AG09319 (cell line): ENCODE measurements around the gene ABCB11.

Experiments used
- DNase-seq: peaks from one replicate; pipeline ENCODE4 v3.0.0-alpha.2; 2010; ENCODE audit warnings: low read depth; ENCODE audit errors: extremely low read depth
- TF ChIP-seq, protein P1 (sequence below): IDR thresholded peaks from 2 replicates; pipeline ENCODE4 v1.5.1; 2011; ENCODE audit warnings: low read depth, mild to moderate bottlenecking, inconsistent platforms, low read length, moderate library complexity

The ABCB11 gene

DNA sequence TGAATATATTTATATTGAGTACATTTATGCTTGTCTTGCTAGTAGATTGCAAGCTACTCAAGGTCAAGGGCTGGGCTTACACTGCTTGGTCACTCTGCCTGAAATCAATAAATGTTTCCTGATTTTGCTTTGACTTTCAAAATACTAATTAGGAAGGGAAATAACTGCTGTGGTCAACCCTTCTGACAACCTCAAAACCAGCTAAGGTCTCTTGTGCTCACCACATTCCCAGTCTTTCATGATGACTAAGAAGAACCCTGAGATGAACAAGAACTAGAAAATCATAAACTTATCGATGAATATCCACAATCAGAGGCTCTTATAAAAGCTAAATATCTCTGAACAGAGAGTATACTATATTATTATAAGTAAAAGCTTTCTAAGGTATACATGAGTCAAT, 33.3 kb downstream of the ABCB11 start:
- TF ChIP-seq, protein P1, sequence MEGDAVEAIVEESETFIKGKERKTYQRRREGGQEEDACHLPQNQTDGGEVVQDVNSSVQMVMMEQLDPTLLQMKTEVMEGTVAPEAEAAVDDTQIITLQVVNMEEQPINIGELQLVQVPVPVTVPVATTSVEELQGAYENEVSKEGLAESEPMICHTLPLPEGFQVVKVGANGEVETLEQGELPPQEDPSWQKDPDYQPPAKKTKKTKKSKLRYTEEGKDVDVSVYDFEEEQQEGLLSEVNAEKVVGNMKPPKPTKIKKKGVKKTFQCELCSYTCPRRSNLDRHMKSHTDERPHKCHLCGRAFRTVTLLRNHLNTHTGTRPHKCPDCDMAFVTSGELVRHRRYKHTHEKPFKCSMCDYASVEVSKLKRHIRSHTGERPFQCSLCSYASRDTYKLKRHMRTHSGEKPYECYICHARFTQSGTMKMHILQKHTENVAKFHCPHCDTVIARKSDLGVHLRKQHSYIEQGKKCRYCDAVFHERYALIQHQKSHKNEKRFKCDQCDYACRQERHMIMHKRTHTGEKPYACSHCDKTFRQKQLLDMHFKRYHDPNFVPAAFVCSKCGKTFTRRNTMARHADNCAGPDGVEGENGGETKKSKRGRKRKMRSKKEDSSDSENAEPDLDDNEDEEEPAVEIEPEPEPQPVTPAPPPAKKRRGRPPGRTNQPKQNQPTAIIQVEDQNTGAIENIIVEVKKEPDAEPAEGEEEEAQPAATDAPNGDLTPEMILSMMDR: no peak
- no peak for DNase-seq

DNA sequence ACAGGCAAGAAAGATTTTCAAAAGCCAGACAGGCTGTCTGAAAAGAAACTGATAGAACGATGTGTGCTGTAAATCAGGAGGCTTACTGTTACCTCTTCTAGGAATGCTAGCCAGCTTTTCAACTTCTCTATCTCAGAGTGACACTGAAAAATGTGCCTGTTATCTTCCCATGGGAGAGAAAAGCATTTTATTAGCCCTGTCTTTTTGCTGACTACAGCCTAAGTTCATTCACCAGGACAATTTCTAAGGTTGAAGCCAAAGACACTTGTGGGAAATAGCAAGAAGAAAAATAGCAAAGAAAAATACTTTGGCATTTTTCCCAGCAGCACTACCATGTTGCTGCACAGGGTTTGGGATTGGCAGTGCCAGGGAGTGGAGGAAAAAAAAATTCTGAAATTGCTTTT, 34.0 kb downstream of the ABCB11 start:
- DNase-seq: no peak
- TF ChIP-seq, protein P1: no peak

DNA sequence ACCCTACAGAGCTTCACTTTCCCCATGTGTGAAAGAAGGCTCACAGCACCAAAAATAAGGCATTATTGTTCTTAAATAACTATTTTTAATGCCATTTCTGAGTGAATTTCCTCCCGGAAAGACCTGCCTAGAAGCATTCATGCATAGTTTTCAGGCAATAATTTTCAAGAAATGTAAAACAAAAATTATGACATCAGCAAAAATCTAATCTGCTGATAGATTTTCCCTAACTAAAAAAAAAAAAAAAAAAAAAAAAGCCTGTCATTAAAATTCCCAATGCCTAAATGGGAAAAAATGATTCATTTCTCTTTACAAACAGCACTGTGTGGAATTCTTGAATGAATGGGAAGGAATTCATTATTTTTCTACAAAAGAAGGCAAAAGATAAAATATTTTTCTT, 35.4 kb downstream of the ABCB11 start:
- DNase-seq: no peak
- TF ChIP-seq, protein P1: no peak

DNA sequence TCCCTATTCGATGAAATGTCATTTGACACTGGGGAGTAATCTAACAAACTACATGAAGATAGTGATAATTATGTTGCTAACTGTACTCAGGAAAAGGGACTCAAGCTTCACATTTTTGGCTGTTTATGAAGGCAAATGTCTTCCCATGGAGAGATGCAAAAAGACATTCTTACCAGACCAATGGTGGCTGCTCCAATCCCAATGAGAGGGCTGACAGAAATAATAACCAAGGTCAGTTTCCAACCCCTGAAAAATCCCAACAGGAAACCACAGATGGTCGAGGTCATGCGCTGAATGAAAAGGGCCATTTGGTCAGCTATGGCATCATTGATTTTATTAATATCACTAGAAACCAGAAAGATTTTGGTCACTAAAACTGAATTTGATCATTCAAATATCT, 37.6 kb downstream of the ABCB11 start:
- TF ChIP-seq, protein P1: no peak
- DNase-seq: no peak

DNA sequence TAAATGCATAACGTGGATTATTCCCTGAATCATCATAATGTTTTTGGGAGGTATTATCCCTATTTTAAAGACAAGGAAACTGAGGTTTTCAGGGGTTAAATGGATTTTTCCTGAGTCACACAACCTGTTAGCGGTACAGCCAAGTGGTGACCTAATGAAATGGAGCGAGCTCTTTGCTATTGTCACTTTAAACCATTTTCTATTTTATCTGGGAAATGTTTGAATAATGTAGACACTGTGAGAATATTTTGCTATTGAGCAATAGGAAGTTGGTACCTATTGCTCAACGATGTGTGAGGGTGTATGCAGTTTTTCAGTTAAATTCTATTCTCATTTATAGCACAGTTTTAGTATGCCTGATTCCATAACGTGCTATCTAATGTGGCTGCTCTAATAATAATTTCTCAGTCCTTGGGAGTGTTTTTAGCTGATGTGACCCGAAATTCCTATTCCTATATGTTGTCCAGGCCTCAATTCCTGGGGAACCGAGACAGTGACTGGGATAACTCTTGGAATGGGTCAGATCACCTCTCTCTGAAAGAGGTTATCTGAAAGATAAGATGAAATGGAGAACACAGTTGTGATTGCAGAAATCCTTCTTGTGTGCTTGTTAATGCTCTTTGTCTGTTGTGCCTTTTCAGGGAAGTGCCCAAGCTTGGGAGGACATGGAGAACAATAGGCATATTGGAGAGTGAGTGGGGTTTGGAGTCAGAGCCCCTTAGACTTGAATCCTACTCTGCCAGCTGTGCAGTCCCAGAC, 38.4 kb downstream of the ABCB11 start:
- TF ChIP-seq, protein P1: no peak

DNA sequence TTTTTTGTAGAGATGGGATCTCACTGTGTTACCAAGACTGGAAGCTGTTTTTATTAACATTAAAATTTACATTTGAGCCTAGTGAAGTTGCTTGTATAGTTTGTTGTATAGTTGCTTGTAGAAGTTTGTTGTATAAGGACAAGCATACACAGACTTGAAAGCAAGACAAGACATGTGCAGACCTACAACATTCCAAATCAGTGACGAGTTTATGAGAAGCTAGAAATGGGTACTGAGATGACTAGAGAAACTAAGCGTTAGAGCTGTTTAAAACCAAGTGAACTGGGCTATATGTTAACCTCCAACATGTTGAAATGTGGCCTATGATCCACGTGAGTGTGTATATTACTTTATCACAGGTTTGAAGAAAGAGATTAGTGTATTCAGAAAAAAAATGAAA, 39.1 kb downstream of the ABCB11 start:
- no peak for DNase-seq
- TF ChIP-seq, protein P1: no peak

More for the DNA sequence above, 38.4 kb downstream of the ABCB11 start:
- DNase-seq: no peak

DNA sequence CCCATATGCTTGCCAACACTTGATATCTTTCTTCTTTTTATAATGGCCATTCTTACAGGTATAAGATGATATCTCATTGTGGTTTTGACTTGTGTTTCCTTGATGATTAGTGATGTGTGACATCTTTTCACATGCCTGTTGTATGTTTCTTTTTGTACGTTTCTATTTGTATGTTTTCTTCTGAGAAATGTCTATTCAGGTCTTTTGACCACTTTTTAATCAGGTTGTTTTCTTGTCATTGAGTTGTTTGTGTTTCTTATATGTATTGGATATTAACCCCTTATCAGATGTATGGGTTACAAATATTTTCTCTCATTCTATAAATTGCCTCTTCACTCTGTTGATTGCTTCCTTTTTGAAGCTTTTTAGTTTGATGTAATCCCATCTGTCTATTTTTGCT, 42.4 kb downstream of the ABCB11 start:
- DNase-seq: no peak
- TF ChIP-seq, protein P1: no peak
